GM21529 (cell line): ENCODE data around the gene SLAIN2.
A peak's percentile ranks its signal among the peaks of the same experiment; 100 is the strongest.
"Not testable (repeated sequence)": the region's sequence is repeated elsewhere in the genome, so short reads cannot be mapped to it uniquely, and the experiment has no call there.

ENCODE experiments used
- ATAC-seq: cut with Tn5 transposase; IDR thresholded peaks from one replicate; pipeline ENCODE4 v1.9.1; 2021; ENCODE audit not compliant: unreplicated experiment

The SLAIN2 gene

DNA sequence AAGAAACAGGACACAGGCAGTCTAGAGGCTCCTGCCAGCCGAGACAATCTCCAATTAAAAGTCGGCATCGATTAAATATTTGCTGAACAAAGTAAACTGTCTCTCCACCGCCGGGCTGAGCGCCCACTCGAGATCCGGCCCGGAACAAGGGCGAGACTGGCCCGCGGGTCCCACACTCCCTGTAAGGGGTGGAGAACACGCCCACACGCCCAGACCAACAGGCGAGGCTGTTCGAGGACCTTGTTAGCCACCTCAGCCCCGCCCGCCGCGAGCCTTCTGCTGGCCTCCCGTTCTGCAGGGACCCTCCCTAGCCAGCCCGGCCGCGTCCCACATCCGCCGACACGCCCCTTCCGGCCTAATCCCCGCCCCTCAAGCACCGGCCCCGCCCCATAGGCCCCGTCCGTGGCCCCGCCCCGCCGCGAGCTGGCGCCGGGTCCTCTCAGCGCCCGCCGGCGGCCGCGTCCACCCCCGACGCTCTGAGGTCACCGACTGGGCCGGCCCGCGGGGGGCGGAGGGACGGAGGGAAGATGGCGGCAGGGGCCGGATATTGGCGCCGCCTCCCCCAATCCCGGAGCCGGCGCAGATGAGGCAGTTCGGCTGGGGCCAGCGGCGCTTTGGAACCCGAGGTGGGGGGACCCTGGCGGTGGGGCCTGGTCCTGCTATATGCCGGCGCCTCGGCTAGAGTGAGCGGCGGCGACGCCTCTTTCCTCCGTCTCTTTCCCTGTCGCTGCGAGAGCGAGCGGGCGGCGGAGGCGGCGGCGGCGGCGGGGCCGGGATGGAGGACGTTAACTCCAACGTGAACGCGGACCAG lies at the start of gene SLAIN2:
SLAIN2 (plus strand) TSS at position 565 of the 811 bp plus-strand sequence; CDS start at position 776, 211 bp downstream.
- peak; percentile 89 for ATAC-seq

- not testable (repeated sequence) for ATAC-seq
Measured at GRCh38 chr4:48292218-48292790, 49.0 kb upstream of the SLAIN2 start.

DNA sequence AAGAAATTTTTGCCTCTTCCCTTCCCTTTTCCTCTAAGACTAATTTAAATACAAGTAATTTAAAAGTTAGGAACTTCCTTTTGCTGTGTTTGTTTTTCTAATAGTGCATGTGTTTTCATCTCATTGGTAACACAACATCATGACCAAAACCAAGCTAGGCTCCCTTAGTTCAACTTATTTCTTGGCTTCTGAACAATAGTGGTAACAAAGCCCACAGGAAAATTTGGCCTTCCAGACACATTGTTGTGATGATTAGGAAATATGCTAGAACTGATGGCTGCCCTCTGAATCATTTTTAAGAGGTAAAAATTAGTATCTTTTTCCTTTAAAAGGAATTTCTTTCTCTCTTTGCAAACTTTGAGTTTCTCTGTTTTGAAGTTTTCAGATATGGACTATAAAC lies 46.2 kb upstream of the SLAIN2 start:
- ATAC-seq, result no peak

- ATAC-seq, result peak; percentile 93
Measured at GRCh38 chr4:48296365-48296764, 45.0 kb upstream of the SLAIN2 start.

- no peak for ATAC-seq
Measured at GRCh38 chr4:48297256-48297846, 44.0 kb upstream of the SLAIN2 start.

DNA sequence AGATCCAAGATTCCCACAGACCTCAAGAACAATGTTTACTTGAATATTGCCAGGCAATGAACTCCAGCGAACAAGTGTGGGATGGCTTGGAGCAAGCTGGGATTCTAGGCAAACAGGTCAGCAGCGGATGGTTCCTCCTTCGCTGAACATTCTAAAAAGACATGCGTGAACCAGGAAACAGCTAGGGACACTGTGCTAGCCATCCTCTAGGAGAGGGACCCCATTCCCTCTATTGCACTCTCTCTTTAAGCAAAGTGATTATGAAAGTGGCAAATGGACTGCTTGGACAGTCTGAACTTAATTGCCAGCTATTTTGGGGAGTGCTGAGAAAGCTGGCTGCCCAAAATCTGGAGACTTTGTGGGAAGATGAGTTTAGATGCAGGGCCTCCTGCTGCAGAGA lies 41.8 kb upstream of the SLAIN2 start:
- ATAC-seq, result no peak

- ATAC-seq, result no peak
Measured at GRCh38 chr4:48300004-48300403, 41.3 kb upstream of the SLAIN2 start.

DNA sequence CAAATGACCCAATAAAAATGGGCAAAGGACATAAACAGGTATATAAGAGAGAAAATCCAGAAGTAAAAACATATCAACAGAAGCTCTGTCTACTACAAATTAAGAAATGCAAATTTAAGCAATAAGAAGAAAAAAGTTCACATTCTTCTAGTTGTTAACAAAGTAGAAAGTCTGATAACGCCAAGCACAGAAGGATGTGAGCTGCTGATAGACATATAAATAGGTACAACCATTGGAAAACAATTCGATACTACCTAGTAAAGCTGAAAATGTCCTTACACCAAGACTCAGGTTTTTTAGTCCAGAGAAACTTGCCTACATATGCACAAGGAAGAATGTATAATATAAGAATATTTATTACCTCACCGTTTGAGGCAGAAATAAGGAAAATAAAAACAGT lies 35.8 kb upstream of the SLAIN2 start:
- ATAC-seq, result no peak

DNA sequence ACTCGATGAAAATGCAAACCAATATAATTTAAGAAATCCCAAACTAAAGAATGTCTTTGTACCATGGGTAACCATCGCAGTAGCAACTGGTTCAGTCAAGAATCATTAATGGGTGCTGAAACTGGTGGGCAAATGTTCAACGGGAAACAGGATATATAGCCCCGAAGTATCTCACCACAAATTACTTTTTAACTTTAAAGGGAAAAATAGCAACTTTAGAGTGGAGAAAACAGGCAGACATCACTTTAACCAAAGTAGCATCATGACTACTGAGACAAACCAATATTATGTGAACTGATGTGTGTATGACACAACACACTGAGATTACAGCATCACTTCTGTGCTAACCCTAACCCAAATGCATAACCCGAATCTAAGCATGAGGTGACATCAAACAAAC lies 33.8 kb upstream of the SLAIN2 start:
- ATAC-seq, result no peak

GRCh38 chr4:48308901-48309300 lies 32.4 kb upstream of the SLAIN2 start:
- no peak for ATAC-seq

GRCh38 chr4:48311896-48312295 lies 29.4 kb upstream of the SLAIN2 start:
- ATAC-seq, result no peak

DNA sequence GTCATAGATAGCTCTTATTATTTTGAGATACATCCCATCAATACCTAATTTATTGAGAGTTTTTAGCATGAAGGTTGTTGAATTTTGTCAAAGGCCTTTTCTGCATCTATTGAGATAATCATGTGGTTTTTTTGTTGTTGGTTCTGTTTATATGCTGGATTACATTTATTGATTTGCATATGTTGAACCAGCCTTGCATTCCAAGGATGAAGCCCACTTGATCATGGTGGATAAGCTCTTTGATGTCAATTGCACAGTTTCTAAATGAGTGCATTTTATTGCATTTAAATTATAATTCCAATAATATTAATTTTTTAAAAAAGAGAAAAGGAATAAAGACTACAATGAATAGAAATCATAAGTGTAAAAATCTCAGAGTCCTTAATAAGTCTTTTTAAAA lies 26.6 kb upstream of the SLAIN2 start:
- not testable (repeated sequence) for ATAC-seq

- peak; percentile 92 for ATAC-seq
Measured at GRCh38 chr4:48315728-48316630, 25.4 kb upstream of the SLAIN2 start.

DNA sequence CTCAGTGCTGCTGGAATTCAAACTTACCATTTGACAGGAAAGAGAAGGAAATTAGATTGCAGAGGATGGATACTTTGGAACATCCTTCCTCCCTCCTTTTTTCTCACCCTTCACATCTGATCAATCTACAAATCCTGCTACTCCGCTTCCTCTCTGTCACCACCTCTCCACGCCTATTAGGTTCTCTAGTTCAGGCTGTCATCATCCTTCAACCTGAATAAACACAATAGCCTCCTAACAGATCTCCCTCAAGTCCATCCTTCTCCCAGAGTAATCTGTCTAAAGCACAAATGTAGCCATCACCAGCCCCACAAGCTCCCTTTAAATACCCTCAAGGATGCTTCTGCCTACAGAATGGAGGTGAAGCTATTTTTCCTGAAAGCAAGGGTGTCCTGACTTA lies 20.0 kb upstream of the SLAIN2 start:
- no peak for ATAC-seq

DNA sequence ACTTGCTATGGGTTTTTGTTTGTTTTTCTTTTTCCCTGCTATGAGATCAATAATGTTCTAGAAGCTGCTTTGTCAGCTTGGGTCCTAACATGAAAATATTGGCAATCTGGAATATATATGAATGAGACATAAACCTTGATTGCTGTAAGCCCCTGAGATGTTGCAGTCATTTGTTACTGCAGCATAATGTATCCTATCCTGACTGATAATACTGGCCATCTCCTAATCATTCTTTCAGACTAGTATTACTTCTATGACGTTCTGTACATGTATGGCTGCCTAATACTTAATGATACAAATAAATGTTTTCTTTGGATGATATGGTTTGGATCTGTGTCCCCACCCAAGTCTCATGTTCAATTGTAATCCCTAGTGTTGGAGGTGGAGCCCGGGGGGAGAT lies 19.3 kb upstream of the SLAIN2 start:
- no peak for ATAC-seq

- no peak for ATAC-seq
Measured at GRCh38 chr4:48324281-48324680, 17.0 kb upstream of the SLAIN2 start.

DNA sequence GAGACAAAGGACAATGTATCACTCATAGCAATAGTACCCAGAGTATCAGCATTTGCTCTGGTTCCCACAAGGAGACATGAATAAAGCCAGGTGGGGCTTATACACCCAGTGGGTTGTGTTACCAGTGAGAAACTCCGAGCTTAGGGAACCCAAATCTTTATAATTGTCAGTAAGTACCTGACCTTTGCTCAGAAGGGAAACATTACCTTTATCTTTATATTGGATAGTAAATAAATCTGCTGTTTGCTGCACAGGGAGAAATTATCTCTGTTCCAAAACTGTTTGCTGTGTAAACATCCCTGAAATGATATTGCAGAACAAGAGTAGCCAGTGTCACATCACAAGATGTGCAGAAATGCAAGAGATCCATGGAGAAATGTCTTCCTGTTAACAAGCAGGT lies 12.1 kb upstream of the SLAIN2 start:
- no peak for ATAC-seq

DNA sequence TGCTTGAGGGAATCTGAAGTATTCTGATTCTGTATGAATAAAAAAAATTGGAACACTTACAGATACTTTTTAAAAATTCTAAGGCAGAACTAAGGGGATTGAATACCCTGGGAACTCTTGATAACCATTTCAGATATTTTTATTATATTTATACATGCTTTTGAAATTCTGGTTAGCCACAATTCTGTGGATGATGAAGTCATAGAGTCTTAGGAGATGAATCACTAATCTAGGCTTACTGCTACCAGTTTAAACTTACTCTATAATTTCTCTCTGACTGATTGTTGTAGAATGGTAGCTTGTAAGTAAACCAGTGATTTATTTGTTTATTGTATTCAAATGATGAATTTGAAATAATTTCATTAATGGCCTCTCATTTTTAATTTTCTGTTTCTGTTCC lies 11.4 kb upstream of the SLAIN2 start:
- no peak for ATAC-seq

GRCh38 chr4:48331577-48332330 lies 9.6 kb upstream of the SLAIN2 start:
- no peak for ATAC-seq

DNA sequence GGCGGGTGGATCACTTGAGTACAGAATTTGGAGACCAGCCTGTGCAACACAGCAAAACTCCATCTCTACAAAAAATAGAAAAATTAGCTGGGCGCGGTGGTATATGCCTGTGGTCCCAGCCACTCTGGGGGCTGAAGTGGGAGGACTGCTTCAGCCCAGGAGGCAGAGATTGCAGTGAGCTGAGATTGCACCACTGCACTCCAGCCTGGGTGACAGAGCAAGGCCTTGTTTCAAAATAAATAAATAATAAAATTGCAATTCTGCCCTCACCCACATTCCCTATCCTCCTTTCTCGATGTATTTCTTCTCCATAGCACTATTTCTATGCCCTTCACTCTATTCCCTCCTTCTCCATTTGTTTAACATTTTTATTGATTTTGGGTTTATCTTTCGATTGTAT lies 8.7 kb upstream of the SLAIN2 start:
- ATAC-seq, result no peak

- no peak for ATAC-seq
Measured at GRCh38 chr4:48333587-48333986, 7.7 kb upstream of the SLAIN2 start.
